Stimulated activated CD8-positive, alpha-beta memory T cell treated with anti-CD3 and anti-CD28 coated beads, Interleukin-4, amount 100 ng/mL, for 48 hours (primary cell): Measurements from ENCODE around the gene RBM10.

Source experiments
- DNase-seq: peaks from one replicate; pipeline ENCODE4 v3.0.0-alpha.2; 2020

Gene RBM10

DNA sequence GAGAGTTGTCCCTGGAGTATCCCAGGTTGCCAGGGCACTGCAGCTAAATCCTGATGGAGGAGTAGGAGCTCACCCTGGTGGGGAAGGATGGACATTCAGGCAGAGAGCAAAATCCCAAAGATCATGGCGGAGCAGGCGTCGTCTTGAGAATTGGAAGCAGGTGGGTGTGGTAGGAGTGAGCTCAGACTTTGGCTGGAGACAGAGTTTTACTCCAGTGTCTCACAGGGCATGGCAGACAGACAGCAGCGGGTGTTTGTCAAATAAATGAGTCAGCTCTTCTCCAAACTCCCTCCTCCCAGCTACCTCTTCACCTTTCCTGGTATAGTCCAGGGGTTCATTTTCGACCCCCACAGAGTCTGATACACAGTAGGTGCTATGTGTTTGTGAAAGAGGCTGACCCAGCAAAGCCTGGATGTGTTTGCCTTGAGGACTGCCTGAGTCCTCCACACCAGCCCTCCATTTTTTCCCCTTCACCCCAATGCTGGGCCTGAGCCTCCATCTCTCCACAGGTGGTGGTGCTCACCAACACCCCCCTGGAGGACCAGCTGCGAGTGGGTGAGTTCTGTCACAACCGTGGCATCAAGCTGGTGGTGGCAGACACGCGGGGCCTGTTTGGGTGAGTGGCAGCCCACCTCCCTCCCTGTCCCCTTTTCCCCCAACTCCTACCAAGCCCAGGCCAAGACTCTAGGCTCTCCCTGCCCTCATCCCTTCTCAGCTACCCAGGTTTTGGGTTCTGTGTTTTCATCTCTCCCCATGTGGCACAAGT lies 55.5 kb downstream of the RBM10 start:
- DNase-seq: no peak

DNA sequence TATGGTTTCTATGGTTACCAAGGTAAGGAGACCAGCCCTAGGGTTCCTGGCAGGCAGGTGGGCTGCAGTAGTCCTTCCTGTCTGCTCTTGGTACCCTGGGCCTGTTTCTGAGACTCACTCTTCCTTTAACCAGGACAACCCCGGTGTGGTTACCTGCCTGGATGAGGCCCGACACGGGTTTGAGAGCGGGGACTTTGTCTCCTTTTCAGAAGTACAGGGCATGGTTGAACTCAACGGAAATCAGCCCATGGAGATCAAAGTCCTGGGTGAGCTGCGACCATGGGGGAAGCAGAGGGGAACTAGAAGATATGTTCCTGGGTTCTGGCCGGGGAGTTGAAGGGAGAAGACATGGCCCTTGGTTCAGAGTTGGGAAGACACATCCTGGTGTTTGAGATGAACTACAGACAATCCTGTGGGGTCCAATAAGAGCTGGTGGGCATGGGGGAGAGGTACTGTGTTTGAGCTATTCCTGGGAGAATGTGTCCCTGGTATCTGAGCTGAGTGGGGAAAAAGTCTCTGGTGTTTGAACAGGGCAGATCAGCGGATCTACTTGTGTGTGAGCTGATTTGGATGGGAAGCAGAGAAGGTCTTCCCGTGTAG lies 56.4 kb downstream of the RBM10 start:
- DNase-seq: no peak

DNA sequence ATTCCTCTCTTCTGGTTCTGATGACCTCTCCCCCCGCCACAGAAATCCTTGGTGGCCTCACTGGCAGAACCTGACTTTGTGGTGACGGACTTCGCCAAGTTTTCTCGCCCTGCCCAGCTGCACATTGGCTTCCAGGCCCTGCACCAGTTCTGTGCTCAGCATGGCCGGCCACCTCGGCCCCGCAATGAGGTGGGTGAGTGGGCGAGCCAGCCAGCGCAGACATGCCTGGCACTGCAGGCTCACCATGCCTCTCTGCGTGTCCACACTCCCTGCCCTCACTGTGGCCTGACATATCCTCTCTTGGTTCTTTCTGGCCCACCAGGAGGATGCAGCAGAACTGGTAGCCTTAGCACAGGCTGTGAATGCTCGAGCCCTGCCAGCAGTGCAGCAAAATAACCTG lies 57.3 kb downstream of the RBM10 start:
- DNase-seq: no peak

DNA sequence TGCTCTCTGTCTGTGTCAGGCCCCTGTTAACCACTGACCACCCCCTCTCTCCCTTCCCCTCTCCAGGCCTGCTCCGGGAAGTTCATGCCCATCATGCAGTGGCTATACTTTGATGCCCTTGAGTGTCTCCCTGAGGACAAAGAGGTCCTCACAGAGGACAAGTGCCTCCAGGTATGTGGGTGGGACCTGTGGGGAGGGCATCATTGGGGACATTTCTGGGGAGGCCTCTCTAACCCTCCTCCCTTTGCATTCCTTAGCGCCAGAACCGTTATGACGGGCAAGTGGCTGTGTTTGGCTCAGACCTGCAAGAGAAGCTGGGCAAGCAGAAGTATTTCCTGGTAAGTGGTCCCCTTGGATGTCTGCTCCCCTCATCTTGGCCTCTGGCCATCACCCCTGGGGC lies 57.9 kb downstream of the RBM10 start:
- DNase-seq: no peak

DNA sequence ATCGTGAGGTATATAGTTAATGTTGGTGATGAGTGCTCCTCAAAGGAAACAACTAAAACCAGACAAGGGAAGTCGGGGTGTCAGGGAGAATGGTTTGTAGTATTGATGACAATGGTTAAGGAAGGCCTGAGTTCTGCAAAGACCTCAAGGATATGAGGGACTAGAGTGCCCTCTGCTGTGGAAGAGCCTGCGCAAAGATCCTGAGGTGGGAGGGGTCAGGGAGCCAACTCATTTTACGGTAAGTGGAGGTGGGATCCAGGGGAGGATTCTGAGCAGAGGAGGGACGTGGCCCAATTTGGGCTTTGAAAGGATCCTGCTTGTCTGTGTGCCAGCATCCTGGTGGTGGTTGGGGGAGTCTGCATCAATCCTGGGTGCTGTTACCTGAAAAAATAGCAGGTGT lies 59.9 kb downstream of the RBM10 start:
- no peak for DNase-seq

DNA sequence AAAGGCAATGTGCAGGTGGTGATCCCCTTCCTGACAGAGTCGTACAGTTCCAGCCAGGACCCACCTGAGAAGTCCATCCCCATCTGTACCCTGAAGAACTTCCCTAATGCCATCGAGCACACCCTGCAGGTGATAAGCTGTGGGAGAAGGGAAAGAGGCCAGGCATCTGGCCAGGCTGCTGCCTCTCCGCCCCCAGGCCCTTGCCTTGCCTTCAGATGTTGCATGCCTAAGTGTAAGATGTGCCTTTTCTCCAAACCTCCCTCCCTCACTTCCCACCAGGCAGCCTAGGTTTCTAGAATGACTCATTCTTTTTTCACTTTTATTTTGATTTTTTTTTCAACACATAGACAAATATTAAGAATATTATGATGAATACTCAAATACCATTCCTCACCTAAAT lies 61.3 kb downstream of the RBM10 start:
- no peak for DNase-seq

DNA sequence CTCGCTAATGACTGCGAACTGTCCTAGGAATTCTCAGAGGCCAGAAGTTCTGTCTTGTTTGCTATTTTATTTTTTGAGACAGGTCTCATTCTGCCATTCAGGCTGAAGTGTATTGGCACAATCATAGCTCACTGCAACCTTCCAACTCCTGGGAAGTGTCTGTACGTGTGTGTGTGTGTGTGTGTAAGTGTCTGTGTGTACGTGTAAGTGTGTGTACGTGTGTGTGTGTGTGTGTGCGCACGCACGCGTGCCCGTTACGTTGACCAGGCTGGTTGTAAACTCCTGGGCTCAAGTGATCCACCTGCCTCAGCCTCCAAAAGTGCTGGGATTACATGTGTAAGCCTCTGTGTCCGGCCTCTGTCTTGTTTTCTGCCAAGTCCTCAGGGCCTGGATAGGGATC lies 63.1 kb downstream of the RBM10 start:
- no peak for DNase-seq

DNA sequence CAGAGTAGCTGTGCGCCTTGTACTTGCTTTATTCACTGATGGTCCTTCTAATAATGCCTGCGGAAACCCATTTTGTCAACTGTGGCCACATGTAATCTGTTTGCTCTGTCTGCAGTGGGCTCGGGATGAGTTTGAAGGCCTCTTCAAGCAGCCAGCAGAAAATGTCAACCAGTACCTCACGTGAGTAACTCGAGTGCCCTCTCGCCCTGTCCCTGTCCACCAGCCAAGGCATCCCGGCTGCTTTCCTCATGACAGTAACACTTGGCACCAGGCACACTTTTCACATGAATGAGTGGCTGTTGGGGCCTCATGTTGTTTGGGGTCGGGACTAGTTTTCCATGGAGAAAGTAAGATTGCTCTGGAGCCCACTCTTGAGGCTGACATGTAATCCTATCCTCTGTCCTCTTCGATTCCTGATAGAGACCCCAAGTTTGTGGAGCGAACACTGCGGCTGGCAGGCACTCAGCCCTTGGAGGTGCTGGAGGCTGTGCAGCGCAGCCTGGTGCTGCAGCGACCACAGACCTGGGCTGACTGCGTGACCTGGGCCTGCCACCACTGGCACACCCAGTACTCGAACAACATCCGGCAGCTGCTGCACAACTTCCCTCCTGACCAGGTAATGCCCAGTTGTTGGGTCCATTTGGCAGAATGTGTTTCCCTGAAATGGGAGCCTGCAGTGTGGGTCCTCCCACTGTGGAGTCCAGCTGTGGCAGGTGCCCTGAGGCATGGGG lies 64.7 kb downstream of the RBM10 start:
- DNase-seq: no peak

DNA sequence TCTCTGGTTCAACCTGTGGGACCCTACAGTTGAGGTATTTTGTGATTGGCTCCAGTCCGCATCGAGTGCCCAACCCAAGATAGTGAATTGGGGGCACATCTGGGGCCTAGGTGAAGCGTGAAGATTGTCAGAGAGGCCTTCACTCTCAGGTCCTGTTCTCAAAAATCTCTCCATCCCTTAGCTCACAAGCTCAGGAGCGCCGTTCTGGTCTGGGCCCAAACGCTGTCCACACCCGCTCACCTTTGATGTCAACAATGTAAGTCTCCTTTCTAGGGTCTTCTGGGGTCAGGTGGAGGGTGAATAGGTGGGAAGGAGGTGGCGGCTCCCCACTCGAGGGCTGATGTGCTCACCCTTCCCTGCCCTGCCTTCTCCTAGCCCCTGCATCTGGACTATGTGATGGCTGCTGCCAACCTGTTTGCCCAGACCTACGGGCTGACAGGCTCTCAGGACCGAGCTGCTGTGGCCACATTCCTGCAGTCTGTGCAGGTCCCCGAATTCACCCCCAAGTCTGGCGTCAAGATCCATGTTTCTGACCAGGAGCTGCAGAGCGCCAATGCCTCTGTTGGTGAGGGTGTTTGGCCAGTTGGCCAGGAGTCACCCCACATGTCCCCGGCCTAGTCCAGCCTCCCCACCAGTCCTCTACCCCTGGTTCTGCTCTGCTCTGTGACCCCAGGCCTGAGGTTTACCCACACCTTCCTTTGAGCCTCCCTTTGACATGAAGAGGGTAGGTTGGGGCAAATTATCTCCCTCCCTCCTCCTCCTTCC lies 65.8 kb downstream of the RBM10 start:
- no peak for DNase-seq

DNA sequence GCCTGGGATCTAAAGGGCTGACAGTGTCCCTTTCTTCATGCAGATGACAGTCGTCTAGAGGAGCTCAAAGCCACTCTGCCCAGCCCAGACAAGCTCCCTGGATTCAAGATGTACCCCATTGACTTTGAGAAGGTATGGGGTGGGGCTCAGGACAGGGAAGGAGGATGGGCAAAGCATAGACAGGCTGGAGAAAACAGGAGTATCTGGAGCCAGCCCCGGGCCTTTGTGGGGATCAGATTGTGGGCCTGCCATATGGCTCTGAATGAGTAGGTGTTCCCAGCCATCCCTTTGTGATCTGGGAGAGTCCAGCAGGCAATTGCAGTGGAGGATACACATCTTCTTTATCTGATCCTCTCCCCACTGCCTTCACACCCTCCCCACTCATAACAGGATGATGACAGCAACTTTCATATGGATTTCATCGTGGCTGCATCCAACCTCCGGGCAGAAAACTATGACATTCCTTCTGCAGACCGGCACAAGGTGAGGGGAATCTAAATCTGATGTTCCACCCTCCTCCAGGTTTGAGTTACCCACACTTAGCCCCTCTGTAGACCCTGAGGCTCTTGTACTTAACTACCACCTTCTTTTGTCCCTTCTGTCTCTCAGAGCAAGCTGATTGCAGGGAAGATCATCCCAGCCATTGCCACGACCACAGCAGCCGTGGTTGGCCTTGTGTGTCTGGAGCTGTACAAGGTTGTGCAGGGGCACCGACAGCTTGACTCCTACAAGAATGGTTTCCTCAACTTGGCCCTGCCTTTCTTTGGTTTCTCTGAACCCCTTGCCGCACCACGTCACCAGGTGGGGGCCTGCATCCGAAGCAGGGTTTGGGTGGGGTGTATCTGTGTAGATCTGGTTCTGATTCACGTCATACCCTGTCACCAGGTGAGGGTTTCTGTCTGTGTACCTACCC lies 67.6 kb downstream of the RBM10 start:
- no peak for DNase-seq

DNA sequence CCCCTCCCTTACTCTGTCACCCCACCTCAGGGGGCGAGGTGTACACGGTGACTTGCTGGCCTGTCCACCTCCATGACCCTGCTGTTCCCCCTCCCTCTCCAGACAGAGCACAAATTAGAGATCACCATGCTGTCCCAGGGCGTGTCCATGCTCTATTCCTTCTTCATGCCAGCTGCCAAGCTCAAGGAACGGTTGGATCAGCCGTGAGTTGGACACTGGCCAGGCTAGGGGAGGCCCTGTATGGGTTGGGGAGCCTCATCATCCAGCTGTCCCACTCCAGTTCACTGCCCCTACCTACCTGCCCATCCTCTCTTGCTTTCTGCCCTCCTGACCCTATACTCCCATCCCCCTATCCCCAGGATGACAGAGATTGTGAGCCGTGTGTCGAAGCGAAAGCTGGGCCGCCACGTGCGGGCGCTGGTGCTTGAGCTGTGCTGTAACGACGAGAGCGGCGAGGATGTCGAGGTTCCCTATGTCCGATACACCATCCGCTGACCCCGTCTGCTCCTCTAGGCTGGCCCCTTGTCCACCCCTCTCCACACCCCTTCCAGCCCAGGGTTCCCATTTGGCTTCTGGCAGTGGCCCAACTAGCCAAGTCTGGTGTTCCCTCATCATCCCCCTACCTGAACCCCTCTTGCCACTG lies 69.5 kb downstream of the RBM10 start:
- DNase-seq: no peak

DNA sequence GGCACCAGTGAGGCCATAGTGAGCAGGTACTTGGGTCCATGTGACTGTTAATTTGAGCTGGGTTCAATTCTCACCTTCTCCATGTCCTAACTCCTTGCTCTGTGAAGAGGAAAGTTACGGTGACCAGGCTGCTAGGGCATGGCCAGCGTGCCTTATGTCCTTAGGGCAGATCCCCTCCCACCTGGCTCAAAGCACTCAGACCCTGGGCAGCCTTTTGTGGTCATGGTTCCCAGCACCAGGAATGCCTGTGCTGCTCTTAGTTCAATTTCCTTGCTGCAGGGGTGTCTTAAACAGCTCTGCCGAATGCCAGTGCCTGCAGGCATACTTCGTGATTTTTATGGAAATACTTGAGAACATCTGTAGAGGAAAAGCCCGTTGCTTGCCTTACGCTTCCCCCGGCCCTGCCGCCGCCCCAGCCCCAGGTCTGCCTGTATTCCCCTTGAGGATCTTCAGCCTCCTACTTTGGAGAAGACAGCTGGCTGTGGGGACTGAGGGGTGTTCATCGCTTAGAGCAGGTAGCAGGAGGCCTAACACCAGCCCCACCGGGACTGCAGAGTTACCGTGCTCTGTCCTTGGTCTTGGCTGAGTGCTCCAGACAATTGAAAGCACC lies 70.4 kb downstream of the RBM10 start:
- no peak for DNase-seq

DNA sequence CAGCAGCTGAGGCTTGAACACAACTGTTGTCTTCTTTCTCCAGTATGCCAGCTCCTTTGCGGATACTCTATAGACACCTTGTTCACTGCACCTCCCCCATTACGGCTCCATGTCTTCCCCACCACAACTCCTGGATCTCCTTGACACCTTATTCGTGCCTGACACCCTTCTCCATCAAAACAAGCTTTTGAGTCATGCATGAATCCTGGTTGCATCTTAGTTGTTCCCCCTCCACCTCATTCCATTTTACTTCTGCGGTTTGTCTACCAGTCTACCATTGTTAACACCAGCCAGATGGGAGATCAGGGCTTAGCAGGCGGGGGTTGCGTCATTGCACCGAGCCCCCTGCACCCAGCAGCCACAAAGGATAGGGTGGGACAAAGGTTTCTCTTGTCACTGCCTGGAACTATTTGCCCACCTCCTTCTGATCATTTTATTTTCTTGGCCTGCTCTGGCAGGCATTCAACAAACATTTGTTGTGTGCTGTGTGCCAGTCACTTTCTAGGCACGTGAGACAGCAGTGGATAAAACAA lies 71.4 kb downstream of the RBM10 start:
- DNase-seq: no peak

DNA sequence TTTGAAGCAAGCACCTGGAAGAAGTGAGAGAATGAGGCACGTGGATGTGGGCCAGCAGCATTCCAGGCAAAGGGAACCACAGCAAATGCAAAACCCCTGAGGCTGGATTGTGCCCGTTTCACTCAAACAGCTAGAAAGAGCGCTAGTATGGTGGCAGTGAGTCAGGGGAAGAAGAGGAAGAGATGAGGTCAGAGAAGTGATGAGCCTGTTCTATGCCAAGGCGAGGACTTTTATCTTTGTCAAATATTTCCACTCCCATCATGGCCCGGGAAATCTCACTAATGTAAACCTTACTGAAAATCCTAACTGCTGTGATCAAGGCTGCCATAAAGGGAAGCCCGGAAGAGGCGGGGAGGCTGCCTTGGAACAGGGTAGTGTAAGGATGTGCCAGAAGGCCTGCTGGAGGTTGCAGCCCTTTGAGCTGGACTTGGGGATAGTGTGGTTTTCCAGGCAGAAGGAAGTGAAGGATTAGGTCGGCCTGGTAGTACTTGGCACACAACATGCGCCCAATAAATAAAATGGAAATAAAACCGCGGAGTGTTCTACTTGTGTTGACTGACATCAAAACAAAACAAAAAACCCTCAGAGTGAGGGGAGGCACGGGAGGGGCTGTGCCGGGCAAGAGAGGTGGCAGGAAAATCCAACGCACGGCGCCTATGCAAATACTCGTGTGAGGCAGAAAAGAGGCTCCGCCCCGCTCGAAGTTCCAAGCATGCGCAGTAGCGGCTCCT lies 72.3 kb downstream of the RBM10 start:
- DNase-seq: no peak

DNA sequence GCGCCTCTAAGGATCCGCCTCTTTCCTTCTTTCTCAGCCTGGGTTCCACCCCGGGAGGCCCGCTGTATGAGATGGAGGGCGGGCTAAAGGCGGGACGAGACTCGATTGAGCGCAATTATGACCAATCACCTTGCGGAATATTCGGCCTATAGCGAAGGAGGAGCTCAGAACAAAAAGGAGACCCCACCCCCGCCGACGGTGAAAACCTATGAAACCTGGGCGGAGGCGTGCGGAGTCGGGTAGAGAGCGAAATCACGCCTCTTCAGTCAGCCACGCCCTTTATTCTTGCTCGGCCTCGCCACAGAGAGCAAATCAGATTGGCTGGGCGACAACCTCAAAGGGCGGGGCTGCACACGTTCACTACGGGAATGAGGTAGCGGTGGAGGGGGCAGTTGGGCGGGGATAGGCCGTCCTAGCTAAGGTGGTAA lies 72.8 kb downstream of the RBM10 start:
- peak; percentile 94 for DNase-seq

DNA sequence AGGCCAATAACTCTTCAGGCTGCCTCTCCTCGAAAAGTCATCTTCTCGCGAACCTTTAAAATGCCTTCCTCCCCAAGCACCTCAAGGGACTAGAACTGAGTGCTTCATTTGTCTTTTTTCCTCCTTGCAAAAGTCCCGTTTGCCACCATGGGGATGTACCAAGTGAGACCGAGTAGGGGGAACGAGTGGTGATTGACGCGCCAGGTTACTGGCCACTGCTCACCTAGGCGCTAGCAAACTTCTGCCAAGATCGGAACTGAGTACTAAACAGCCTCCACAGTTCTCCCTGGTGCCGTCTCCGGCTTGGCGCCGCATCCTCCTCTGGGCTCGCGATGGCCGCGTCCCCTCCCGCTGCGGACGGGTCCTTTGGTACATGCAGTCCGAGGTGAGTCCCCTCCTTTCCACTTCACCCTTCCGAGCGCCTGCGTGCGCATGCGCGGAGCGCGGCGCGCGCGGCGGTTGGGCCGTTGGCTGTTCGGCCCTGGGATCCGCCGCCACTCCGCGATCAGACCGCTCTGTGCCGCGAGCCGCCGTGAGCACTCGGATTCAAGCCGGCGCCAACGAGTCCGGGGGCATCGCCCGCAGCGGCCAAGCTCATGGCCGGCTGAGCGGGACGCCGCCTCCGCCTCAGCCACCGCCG lies 73.4 kb downstream of the RBM10 start, which contains the start of gene CDK16:
TSS of gene CDK16 (plus strand) at position 402 of the 640 bp plus-strand sequence. CDS start 4,877 bp downstream, outside the sequence.
- peak; percentile 71 for DNase-seq

DNA sequence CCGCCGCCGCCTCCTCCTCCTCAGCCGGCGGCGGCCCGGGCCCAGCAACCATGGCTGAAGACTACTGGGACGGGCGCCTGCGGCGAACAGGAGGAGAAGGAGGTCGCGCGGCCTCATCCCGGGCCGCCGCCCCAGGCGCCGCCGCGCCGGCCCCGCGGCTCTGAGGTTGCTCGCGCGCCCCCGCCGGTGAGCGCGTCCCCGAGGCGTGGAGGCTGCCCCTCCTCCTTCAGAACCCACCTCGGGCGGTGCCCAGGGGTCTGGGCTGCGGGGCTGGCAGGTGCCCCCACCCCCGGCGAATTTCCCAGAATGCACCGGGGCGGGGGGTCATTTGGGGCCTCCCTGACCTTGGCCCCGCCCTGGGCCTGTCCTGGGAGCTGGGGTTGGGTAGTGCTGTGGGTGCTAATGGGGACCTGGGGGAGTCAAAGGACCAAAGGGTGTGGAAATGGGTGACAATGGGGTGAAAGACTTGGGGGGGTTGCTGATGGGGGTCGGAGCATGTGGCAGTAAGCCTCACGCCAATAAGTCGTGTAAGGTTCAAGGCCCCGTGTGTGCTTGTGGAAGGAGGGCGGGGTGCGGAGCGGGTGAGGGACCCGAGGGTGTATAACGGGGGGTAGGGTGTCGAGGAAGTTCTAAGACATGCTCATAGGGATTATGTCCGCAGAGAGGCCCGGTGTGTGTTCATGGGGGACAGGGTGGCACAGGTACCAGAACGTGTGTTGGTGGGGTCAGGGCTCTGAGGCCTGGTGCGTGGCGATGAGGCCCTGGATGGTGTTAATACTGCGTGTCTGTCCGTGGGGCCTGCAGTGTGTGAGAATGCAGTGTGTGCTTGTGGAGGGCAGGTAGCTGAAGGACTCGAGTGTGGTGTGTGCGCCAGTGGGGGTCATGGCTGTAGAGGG lies 74.1 kb downstream of the RBM10 start:
- peak; percentile 59 for DNase-seq

DNA sequence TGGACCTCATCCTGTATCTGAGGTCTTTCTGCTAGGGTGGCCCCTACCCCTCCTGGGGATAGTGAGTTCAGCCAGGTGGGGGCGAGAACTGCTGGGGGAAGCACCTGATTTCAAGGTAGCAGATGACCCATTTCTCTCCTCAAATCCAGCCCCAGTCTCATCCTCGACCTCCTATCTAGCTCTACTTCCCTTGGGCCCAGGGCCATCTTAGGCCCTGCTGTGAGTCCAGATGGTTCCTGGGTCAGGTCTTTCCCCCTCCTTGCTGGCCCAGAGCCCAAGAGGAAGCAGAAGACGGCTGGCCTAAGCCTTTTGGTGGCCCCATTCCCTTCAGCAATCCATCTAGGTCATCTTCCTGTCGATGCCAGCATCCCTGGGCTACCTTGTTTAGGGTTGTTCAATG lies 76.7 kb downstream of the RBM10 start:
- DNase-seq: no peak
